HepG2 (cell line): ENCODE results near the gene NLGN3. TPM values are rescaled to one million over a fixed set of nuclear protein-coding genes. Genes with fewer than 3 reads are reported as not detected.

Source experiments
- CC2D1A ChIP-seq: sonication (generic); formaldehyde crosslinking; IDR thresholded peaks from 2 replicates; pipeline ENCODE4 v1.8.1; 2023; ENCODE audit warnings: mild to moderate bottlenecking, missing genetic modification reagents
- IRX3 ChIP-seq: sonication (generic); formaldehyde crosslinking; IDR thresholded peaks from 2 replicates; pipeline ENCODE4 v1.8.1; 2023; ENCODE audit warnings: mild to moderate bottlenecking, low read depth, missing genetic modification reagents, borderline replicate concordance
- KDM5A ChIP-seq: fragments of 200-600 bp; sonication (generic); IDR thresholded peaks from 2 replicates; pipeline ENCODE4 v1.7.0; 2018; ENCODE audit warnings: antibody characterized with exemption, mild to moderate bottlenecking, low read length, borderline replicate concordance
- RBFOX2 ChIP-seq: fragments of 200-400 bp; formaldehyde crosslinking; IDR thresholded peaks from 2 replicates; pipeline ENCODE4 v1.6.1; 2017; ENCODE audit warnings: low read depth, mild to moderate bottlenecking, low read length
- RERE ChIP-seq: IDR thresholded peaks from 2 replicates; pipeline ENCODE4 v1.6.1; 2016; ENCODE audit warnings: low read depth, missing genetic modification reagents, missing compliant biosample characterization
- TGIF2 ChIP-seq: IDR thresholded peaks from 2 replicates; pipeline ENCODE4 v1.6.1; 2016; ENCODE audit warnings: control low read depth, missing compliant biosample characterization
- ZBTB39 ChIP-seq: sonication (generic); formaldehyde crosslinking; IDR thresholded peaks from 2 replicates; pipeline ENCODE4 v1.5.0; 2020; ENCODE audit warnings: missing genetic modification reagents
- ZNF276 ChIP-seq: sonication (generic); formaldehyde crosslinking; IDR thresholded peaks from 2 replicates; pipeline ENCODE4 v1.4.0; 2020; ENCODE audit warnings: mild to moderate bottlenecking, low read depth, missing genetic modification reagents
- ZNF33A ChIP-seq: sonication (generic); formaldehyde crosslinking; IDR thresholded peaks from 2 replicates; pipeline ENCODE4 v1.5.1; 2020; ENCODE audit warnings: missing genetic modification reagents, mild to moderate bottlenecking, moderate library complexity, borderline replicate concordance
- ZNF383 ChIP-seq: sonication (generic); formaldehyde crosslinking; IDR thresholded peaks from 2 replicates; pipeline ENCODE4 v1.4.0; 2020; ENCODE audit warnings: missing genetic modification reagents, mild to moderate bottlenecking, borderline replicate concordance
- polyA plus RNA-seq, 8 experiments: library from polyadenylated mRNA; depleted of rRNA in 3 of 8; stranded (reverse) in 7 of 8; unstranded in 1 of 8; fragments of >200 nt; fragmentation: Illumina TruSeq in 4 of 8; extraction: Trizol in 4 of 8; gene quantifications; 2 replicates each; pipeline versions ENCODE4 v1.2.1 to v1.2.3, GENCODE V29; 2011 to 2016; ENCODE audit warnings: low read depth in 4 of 8, missing spikeins in 1 of 8, mixed read lengths in 1 of 8; ENCODE audit not compliant: insufficient read depth in 1 of 8
- total RNA-seq, 5 experiments: library from RNA; depleted of rRNA; stranded (reverse); fragments of >200 nt; fragmentation: Illumina TruSeq; extraction: Trizol; gene quantifications; 2 replicates each; pipeline ENCODE4 v1.2.3, GENCODE V29; 2016; ENCODE audit warnings: low read depth in 1 of 5

The NLGN3 gene
- total and polyA plus RNA-seq, 2 of the 13 experiments (the other 11 are each of a cell fraction or from before 2014, with no cell fraction given), result 0.04 to 0.16 TPM

- TF ChIP-seq RERE (CRISPR knock-in tag) (no peak), RBFOX2 (no peak), KDM5A (no peak), ZBTB39 (CRISPR knock-in tag) (no peak), IRX3 (no peak), ZNF383 (CRISPR knock-in tag) (no peak), ZNF276 (CRISPR knock-in tag) (no peak), ZNF33A (CRISPR knock-in tag) (no peak), CC2D1A (CRISPR knock-in tag) (no peak), TGIF2 (CRISPR knock-in tag) (no peak)
These were observed 18.3 kb downstream of the NLGN3 start (continued) for GRCh38 chrX:71162981-71163380.
